ENCODE results near the gene ATP8B3. TPM values are rescaled to one million over a fixed set of nuclear protein-coding genes. Genes with fewer than 3 reads are reported as not detected.
A peak's percentile ranks its signal among the peaks of the same experiment; 100 is the strongest.

The ATP8B3 gene
- total and polyA plus RNA-seq, 2 of the 13 experiments (the other 11 are each of a cell fraction or from before 2014, with no cell fraction given): 2.6 to 5.9 TPM

GRCh38 chr19:1832046-1832663 is 20.1 kb upstream of the ATP8B3 start:
- no peak for FAIRE-seq
- no peak for ATAC-seq

GRCh38 chr19:1830978-1831377 is 18.9 kb upstream of the ATP8B3 start:
- no TSS peak for BruUV-seq (replicated peaks)
- in situ Hi-C loops (cut with HindIII; ENCODE audit: extremely low pct_ligation_motif_present, low pct_unique_long_range_greater_than_20kb): no loop called here
- H3K79me2 ChIP-seq (ENCODE audit: insufficient read depth, low read length): peaks cover 6% of the 10 kb centered on the region

More at GRCh38 chr19:1832046-1832663, 20.1 kb upstream of the ATP8B3 start:
- H3K9me3 ChIP-seq (ENCODE audit: low read length): no peaks in the 10 kb centered on the region
- POLR2A ChIA-PET: no interaction called here
- no peak overlapping the region for H3K27ac ChIP-seq (ENCODE audit: extremely low read length, insufficient read depth, low read length)
- intact Hi-C loops (cut with micrococcal nuclease; ENCODE audit: unreplicated experiment) (no loop called here), in situ Hi-C loops (cut with HindIII; ENCODE audit: extremely low pct_ligation_motif_present, low pct_unique_long_range_greater_than_20kb) (no loop called here)
- H3K4me3 ChIP-seq (replicated peaks in 1 of 3; ENCODE audit: insufficient read depth in 1 of 3, low read depth in 2 of 3, low read length in 3 of 3): no peak overlapping the region
- peak; percentile 18 for TF ChIP-seq AGO2 (optimal IDR thresholded peaks at IDR 0.05; ENCODE audit: low read depth, low read length)
- TF ChIP-seq ZNF235 (CRISPR knock-in tag; IDR thresholded peaks at IDR 0.05; ENCODE audit: borderline replicate concordance): no peak
- no peak for TF ChIP-seq FOXK1 (CRISPR knock-in tag; IDR thresholded peaks at IDR 0.05; ENCODE audit: borderline replicate concordance, low read depth)
- no peaks in the 10 kb centered on the region for H3K27me3 ChIP-seq (ENCODE audit: control insufficient read depth in 1 of 2, insufficient read depth in 2 of 2, low read length in 2 of 2)
- 96% methylated on average over 19 of the region's 26 CpGs for WGBS (ENCODE audit: low lambda C conversion rate)
- CTCF ChIA-PET (ENCODE audit: low intra/inter-chr PET ratio, low total read pairs): no interaction called here
- H3K36me3 ChIP-seq (replicated peaks in 1 of 2; ENCODE audit: control insufficient read depth in 1 of 2, insufficient read depth in 2 of 2, low read length in 2 of 2): peaks cover 4 to 9% of the 10 kb centered on the region in 2 experiments; a peak in 3 of 5 replicates
- BruUV-seq (replicated peaks): no TSS peak
- H2AFZ ChIP-seq (ENCODE audit: low read length): no peak overlapping the region
- H3K79me2 ChIP-seq (ENCODE audit: insufficient read depth, low read length): peaks cover 12% of the 10 kb centered on the region
- DNase-seq (ENCODE audit: low spot score): no peak
- H4K20me1 ChIP-seq (ENCODE audit: insufficient read depth, low read length): 0 out of 2 replicates have a peak, but pooled peaks cover 3% of the 10 kb centered on the region
- H3K4me2 ChIP-seq (ENCODE audit: low read depth, low read length): no peak overlapping the region
- H3K4me1 ChIP-seq (ENCODE audit: insufficient read depth, low read length): no peaks in the 10 kb centered on the region
- no peak overlapping the region for H3K9ac ChIP-seq (ENCODE audit: insufficient read depth, low read depth, low read length)

More at GRCh38 chr19:1830978-1831377, 18.9 kb upstream of the ATP8B3 start:
- FAIRE-seq (no peak), DNase-seq (ENCODE audit: low spot score) (no peak), ATAC-seq (no peak)
- Histone ChIP-seq H3K4me3 (replicated peaks in 1 of 3; ENCODE audit: insufficient read depth in 1 of 3, low read depth in 2 of 3, low read length in 3 of 3) (no peak overlapping the region), H4K20me1 (ENCODE audit: insufficient read depth, low read length) (0 out of 2 replicates have a peak, but pooled peaks cover 3% of the 10 kb centered on the region), H2AFZ (ENCODE audit: low read length) (no peak overlapping the region), H3K36me3 (replicated peaks in 1 of 2; ENCODE audit: control insufficient read depth in 1 of 2, insufficient read depth in 2 of 2, low read length in 2 of 2) (peaks cover 4 to 12% of the 10 kb centered on the region in 2 experiments; a peak in 3 of 5 replicates), H3K27ac (ENCODE audit: extremely low read length, insufficient read depth, low read length) (no peak overlapping the region), H3K9me3 (ENCODE audit: low read length) (no peaks in the 10 kb centered on the region), H3K9ac (ENCODE audit: insufficient read depth, low read depth, low read length) (no peak overlapping the region), H3K4me1 (ENCODE audit: insufficient read depth, low read length) (no peaks in the 10 kb centered on the region), H3K27me3 (ENCODE audit: control insufficient read depth in 1 of 2, insufficient read depth in 2 of 2, low read length in 2 of 2) (no peaks in the 10 kb centered on the region), H3K4me2 (ENCODE audit: low read depth, low read length) (no peak overlapping the region)
- intact Hi-C loops (cut with micrococcal nuclease; ENCODE audit: unreplicated experiment): no loop called here
- peak; percentile 35 for TF ChIP-seq RBM22 (optimal IDR thresholded peaks at IDR 0.05; ENCODE audit: low read length)
- TF ChIP-seq NR0B2 (CRISPR knock-in tag; IDR thresholded peaks at IDR 0.05): no peak
- ChIA-PET CTCF (ENCODE audit: low intra/inter-chr PET ratio, low total read pairs) (no interaction called here), POLR2A (no interaction called here)
- 98% methylated on average over 6 of the region's 11 CpGs for WGBS (ENCODE audit: low lambda C conversion rate)
